Pancreas (tissue), 10 donors: ENCODE data around the gene FASN. TPM values are rescaled to one million over a fixed set of nuclear protein-coding genes. Genes with fewer than 3 reads are reported as not detected.
A peak's percentile ranks its signal among the peaks of the same experiment; 100 is the strongest.

ENCODE experiments used
- ATAC-seq, 4 donors: fragments of 200-7000 bp; cut with Tn5 transposase; one replicate each; pipeline versions ENCODE4 v1.8.0 to v1.9.1; 2020; ENCODE audit warnings: mild to moderate bottlenecking in 4 of 4, moderate library complexity in 4 of 4
- DNase-seq, 6 donors: peaks; one replicate each; pipeline ENCODE4 v3.0.0-alpha.2; 2020
- FAIRE-seq: peaks from 2 replicates; lab custom pipeline; 2012; peaks lifted over from hg19 to GRCh38; lab: Jason Lieb, UNC
- H3K27ac ChIP-seq, 4 donors: fragments of 200-600 bp; sonication (generic); 1 replicate in 3 of 4; 2 replicates in 1 of 4; pipeline versions ENCODE4 v1.5.0 to v1.8.0; 2020
- H3K27me3 ChIP-seq, 4 donors: fragments of 200-600 bp; one replicate each; pipeline ENCODE4 v1.8.0; 2021
- H3K36me3 ChIP-seq, 3 donors: fragments of 200-600 bp; sonication (generic) in 1 of 3; one replicate each; pipeline versions ENCODE4 v1.5.0 to v1.8.0; 2020 to 2021
- H3K4me1 ChIP-seq, 3 donors: fragments of 200-600 bp; one replicate each; pipeline ENCODE4 v1.8.0; 2021
- H3K4me3 ChIP-seq, 4 donors: fragments of 200-600 bp; sonication (generic) in 2 of 4; one replicate each; pipeline versions ENCODE4 v1.5.0 to v1.8.0; 2020 to 2021
- H3K9me3 ChIP-seq, 4 donors: fragments of 200-600 bp; one replicate each; pipeline ENCODE4 v1.8.0; 2021
- WGBS, 2 donors: extraction: QIAGEN DNeasy Blood & Tissue Kit; methylation state at CpG; one replicate each; pipeline ENCODE4 v1.1.7; 2013; 5-methylcytosine and 5-hydroxymethylcytosine counted together
- intact Hi-C, 3 donors: fragments of 100-400 bp; cut with DNase I; formaldehyde crosslinking; loops; one replicate each; pipeline versions ENCODE4 v1.11.1 to v1.14.2; 2022
- polyA plus RNA-seq, 2 donors: library from polyadenylated mRNA; stranded (reverse); fragments of 200-250 nt; gene quantifications; one replicate each; pipeline ENCODE4 v1.2.3, GENCODE V29; 2013
- total RNA-seq, 6 donors: library from RNA; stranded (reverse); fragmentation: NEBNext Ultra II Directional in 4 of 6; extraction: Animal tissue kit (Norgen Biotek cat#: 25700) in 4 of 6; gene quantifications; one replicate each; pipeline versions ENCODE4 v1.2.1 to v1.2.4, GENCODE V29; 2021 to 2023
- TF ChIP-seq, protein P1 (sequence below), 4 donors: fragments of 200-600 bp; sonication (generic) in 3 of 4; IDR thresholded peaks; one replicate each; pipeline versions ENCODE4 v1.5.0 to v1.8.0; 2021; ENCODE audit warnings: antibody characterized with exemption in 4 of 4
- donor health status: healthy with polysubstance abuse.
- donor health status: DM: no; HTN: no; CAD: no; lungs with moderate emphysema.
- donor health status: DM: no; HTN: no; CAD: no.
- donor health status: control.
- donor health status: control.
- donor health status: Bipolar disorder and iron deficiency.
- donor health status: DM: yes; HTN: yes; CAD: no.
- donor health status: DM: no; HTN: no; CAD: no.
- donor health status: DM: no; HTN: no; CAD: no.
- donor health status: DM: yes; HTN: yes; CAD: no.

Gene FASN
- total and polyA plus RNA-seq, 8 donors, result 12.4 to 69.4 (median 31.7) TPM

- Histone ChIP-seq H3K4me1 (peaks cover 0 to 9% (median 0%) of the 10 kb centered on the region in 3 donors), H3K4me3 (peak overlapping the region in 2 of 4 donors; percentile 73 to 75), H3K27ac (peak overlapping the region; percentile 90 to 99 (median 98)), H3K27me3 (no peaks in the 10 kb centered on the region), H3K9me3 (no peaks in the 10 kb centered on the region), H3K36me3 (no peaks in the 10 kb centered on the region)
- no peak for FAIRE-seq
- intact Hi-C loops, result no loop called here
- TF ChIP-seq, protein P1, sequence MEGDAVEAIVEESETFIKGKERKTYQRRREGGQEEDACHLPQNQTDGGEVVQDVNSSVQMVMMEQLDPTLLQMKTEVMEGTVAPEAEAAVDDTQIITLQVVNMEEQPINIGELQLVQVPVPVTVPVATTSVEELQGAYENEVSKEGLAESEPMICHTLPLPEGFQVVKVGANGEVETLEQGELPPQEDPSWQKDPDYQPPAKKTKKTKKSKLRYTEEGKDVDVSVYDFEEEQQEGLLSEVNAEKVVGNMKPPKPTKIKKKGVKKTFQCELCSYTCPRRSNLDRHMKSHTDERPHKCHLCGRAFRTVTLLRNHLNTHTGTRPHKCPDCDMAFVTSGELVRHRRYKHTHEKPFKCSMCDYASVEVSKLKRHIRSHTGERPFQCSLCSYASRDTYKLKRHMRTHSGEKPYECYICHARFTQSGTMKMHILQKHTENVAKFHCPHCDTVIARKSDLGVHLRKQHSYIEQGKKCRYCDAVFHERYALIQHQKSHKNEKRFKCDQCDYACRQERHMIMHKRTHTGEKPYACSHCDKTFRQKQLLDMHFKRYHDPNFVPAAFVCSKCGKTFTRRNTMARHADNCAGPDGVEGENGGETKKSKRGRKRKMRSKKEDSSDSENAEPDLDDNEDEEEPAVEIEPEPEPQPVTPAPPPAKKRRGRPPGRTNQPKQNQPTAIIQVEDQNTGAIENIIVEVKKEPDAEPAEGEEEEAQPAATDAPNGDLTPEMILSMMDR (IDR thresholded peaks at IDR 0.05), result no peak
- 1 to 3% methylated on average over 10 of the region's 10 CpGs for WGBS, 2 donors
- no peak for DNase-seq
- no peak for ATAC-seq
Measured at GRCh38 chr17:82037889-82038195, 60.2 kb downstream of the FASN start.

DNA sequence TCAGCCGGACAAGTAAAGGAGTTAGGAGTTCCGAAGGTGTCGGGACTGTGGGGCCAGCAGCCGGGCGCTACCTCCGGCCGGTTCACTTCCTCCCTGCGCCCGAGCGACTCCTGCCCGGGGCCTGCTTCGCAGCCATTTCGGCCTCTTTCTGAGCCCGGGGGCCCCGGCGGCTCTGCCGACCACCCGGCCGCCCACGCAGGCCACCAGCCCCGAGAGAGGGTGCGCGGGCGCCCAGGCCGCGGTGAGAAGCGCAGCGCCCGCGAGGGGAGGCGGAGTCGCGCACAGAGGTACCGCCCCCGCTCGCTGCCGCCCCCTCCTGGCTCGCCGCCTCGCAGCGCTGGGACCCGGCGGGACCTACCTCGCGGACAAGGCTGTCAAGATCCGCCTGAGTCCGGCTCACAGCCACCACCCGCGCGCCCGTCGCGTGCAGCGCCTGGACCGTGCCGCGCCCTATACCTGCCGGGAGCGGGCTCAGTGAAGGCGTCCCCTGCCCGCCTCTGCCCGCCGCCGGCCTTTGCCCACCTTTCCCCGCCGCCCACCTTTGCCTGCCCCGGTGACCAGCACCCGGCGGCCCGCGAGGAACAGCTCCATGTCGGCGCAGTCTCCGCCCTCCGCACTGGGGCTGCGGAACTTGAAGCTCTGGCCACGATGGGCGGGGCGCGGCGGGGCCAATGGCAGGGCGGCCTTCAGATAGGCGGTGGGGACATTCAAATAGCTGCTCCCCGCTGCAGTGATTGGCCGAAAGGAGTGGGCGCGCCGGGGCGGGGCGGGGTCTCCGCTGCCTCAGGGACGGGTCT, 60.7 kb downstream of the FASN start, which contains the start of gene DCXR:
TSS of gene DCXR (minus strand) at position 606 of the 797 bp plus-strand sequence. CDS start at position 591, 15 bp downstream.
- ATAC-seq (peak; percentile 94 to 98 (median 95)), DNase-seq (peak; percentile 96 to 99 (median 97)), FAIRE-seq (peak; percentile 26)
- intact Hi-C loops, result no loop called here
- no peaks in the 10 kb centered on the region for H3K36me3 ChIP-seq
- no peaks in the 10 kb centered on the region for H3K27me3 ChIP-seq
- H3K9me3 ChIP-seq, result no peaks in the 10 kb centered on the region
- WGBS, 2 donors, result 0 to 1% methylated on average over 68 to 92 of the region's 92 CpGs
- peaks cover 0 to 9% (median 1%) of the 10 kb centered on the region in 3 donors for H3K4me1 ChIP-seq
- H3K27ac ChIP-seq, result peak within 1 kb of the TSS; percentile 90 to 99 (median 98)
- TF ChIP-seq, protein P1 (IDR thresholded peaks at IDR 0.05), result peak; percentile 76 to 83 (median 80)
- peak within 1 kb of the TSS; percentile 62 to 75 (median 70) for H3K4me3 ChIP-seq

- intact Hi-C loops, result no loop called here
- WGBS, 2 donors, result 10 to 17% methylated on average over 21 to 23 of the region's 23 CpGs
- Histone ChIP-seq H3K9me3 (no peaks in the 10 kb centered on the region), H3K27me3 (no peaks in the 10 kb centered on the region), H3K27ac (peak overlapping the region; percentile 90 to 99 (median 98)), H3K4me3 (peak overlapping the region; percentile 62 to 75 (median 70)), H3K36me3 (no peaks in the 10 kb centered on the region), H3K4me1 (peaks cover 4 to 13% (median 5%) of the 10 kb centered on the region in 3 donors)
- ATAC-seq (peak in 2 of 4 donors; percentile 3), DNase-seq (no peak), FAIRE-seq (no peak)
- TF ChIP-seq, protein P1 (IDR thresholded peaks at IDR 0.05), result no peak
Measured at GRCh38 chr17:82036634-82037091, 61.4 kb downstream of the FASN start.

DNA sequence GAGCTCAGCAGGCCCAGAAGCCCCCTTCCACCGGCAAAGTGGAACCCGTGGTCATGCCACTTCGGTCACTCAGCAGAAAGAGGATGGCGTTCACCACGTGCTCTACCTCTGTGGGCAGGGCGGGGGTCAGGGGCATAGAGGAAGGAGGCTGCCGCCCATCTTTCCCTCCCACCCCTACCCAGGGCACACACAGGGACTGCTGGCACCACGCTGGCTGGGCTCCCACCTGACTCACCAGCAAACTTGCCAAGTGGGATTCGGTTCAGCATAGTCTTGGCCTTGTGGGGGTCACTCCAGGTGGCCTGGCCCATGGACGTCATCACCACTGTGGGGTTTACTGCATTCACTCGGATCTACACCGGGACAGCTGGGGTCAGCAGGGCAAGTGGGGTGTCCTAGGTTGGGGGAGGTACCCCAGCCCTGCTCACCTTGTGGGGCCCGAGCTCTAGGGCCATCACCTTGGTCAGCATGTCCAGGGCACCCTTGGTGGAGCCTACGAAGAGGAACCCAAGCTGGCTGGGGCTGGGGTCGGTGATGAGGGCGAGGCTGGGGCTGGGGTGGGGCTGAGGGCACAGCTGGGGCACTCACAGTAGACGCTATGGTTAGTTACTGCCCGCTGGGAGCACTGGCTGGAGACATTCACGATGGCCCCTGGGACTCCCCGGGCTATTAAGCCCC, 61.9 kb downstream of the FASN start:
- Histone ChIP-seq H3K4me1 (peaks cover 4 to 13% (median 5%) of the 10 kb centered on the region in 3 donors), H3K27me3 (no peaks in the 10 kb centered on the region), H3K9me3 (no peaks in the 10 kb centered on the region), H3K36me3 (no peaks in the 10 kb centered on the region), H3K27ac (no peak overlapping the region), H3K4me3 (peak overlapping the region; percentile 62 to 75 (median 70))
- WGBS, 2 donors, result 75 to 81% methylated on average over 18 to 20 of the region's 20 CpGs
- no peak for ATAC-seq
- TF ChIP-seq, protein P1 (IDR thresholded peaks at IDR 0.05), result no peak
- DNase-seq, result no peak
- intact Hi-C loops, result no loop called here
- no peak for FAIRE-seq
